ENCODE data around the gene ITGB3. TPM values are rescaled to one million over a fixed set of nuclear protein-coding genes. Genes with fewer than 3 reads are reported as not detected.

Gene ITGB3
- total RNA-seq: 0.23 and 0.42 TPM in 2 replicates

DNA sequence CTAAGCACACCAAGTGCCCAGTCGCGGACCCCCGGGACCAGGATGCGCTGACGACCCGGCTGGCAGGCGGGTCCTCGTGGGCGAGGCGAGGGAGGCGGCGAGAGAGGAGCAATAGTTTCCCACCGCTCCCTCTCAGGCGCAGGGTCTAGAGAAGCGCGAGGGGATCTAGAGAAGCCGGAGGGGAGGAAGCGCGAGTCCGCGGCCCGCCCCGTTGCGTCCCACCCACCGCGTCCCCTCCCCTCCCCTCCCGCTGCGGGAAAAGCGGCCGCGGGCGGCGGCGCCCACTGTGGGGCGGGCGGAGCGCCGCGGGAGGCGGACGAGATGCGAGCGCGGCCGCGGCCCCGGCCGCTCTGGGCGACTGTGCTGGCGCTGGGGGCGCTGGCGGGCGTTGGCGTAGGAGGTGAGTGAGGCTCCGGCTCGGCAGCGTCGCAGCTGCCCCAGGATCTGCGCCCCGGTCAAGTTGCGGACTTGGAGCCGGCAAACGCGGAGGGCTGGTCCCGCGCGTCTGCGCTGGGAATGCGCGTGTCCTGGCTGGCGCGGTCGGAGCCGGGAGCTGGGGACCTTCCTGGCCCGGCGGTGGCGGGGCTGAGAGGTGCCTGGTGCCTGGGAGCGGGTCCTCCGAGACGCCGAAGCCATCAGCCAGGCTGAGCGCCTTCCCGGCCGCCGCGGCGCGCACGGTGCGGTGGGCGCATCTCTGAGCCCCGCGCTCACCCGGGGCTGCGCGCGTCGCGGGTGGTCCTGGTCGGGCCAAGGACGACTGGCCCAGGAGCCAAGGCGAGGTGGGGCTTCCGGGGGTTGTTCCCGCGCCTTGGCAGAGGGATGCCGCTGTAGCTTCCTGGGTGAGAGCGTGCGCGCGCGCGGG, at the start of gene ITGB3:
Gene ITGB3, plus strand, starts transcription at position 287 of the 862 bp plus-strand sequence. Its CDS starts 35 bp downstream, at position 322.

DNA sequence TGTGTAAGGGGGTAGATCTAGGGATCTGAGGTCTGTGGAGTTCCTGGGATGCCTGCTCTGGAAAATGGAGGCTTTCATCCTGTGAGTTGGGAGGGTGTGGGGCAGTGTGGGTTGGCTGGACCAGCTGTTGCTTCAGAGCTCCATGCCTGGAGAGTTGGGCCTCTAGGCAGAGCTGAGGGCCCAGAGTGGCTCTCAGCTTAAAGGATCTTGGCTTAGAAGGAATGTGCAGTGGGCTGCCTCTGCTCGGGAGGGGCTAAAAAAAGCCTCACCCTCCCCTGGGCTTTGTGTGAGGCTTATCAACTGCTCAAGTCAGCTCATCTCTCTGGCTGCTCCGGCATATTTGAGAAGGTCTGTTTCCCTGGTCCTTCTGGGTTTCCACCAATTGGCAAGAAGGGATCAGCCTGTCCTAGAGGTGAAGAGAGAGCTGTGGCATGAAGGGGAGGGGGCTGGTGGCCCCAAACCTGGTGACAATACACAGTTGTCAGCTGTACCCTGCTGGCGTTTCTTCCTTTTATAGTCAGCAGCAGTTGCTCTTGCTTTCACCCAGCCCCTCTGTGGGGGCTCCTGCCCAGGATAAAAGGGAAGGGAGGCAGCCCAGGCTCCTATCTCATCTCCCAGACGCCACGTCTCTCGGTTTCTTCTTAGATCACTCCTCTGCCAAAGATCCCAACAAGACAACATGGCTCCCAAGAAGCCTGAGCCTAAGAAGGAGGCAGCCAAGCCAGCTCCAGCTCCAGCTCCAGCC, 44.7 kb upstream of the ITGB3 start, which contains the start of gene MYL4:
Gene MYL4, plus strand, starts transcription at position 605 of the 745 bp plus-strand sequence. Its CDS starts 75 bp downstream, at position 680.

DNA sequence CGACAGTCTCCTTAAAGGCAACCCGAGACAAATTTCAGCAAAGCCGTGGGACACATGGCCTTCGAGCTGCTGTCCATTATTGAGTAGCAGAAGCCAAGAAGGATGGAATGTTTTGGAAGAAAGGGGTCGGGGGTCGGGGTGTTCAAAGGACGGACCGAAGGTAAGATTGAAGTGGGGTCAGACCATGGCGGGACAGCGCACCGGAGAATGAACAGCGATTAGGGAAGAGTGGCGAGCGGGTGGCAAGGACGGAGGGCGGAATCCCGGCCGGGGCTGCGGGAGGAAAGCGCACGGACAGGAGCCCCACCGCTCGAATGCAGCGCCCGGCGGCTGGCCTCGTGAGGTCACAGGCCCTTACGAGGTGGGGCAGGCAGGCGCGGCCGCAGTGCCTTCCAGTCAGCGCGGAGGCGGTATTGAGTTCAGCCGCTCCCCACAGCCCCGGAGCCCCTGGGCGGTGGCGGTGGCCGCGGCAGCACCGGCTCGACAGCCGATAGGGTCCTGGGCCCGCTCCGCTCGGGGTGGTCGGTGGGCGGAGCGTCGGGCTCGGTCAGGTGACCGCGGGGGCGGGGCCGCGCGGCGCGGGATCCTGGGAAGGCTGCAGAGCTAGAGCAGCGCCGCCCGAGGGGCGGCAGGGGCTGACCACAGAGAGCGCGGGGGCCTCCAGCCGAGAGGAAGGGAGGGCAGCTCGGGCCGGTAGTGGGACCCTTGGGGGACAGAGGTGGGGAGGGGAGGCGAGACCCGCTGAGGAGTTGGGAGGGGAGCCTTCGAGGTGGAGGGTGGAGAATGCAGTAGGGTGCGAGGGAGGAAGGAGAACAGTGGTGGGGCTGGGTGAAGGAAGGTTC, 70.0 kb downstream of the ITGB3 start, which contains the start of gene EFCAB13:
Gene EFCAB13, plus strand, starts transcription at position 574 of the 842 bp plus-strand sequence. CDS start 4,399 bp downstream, outside the sequence.

Other genes with a start within 250 kb of the ITGB3 start
- 40.7 and 60.3 TPM in 2 replicates for gene CDC27, start 64.5 kb upstream of the ITGB3 start, total RNA-seq
- not detected in 2 replicates for gene MYL4, start 44.5 kb upstream of the ITGB3 start, total RNA-seq
- 2.8 and 5.2 TPM in 2 replicates for gene EFCAB13, start 70.1 kb downstream of the ITGB3 start, total RNA-seq